ENCODE data around the gene TAF3.

DNA sequence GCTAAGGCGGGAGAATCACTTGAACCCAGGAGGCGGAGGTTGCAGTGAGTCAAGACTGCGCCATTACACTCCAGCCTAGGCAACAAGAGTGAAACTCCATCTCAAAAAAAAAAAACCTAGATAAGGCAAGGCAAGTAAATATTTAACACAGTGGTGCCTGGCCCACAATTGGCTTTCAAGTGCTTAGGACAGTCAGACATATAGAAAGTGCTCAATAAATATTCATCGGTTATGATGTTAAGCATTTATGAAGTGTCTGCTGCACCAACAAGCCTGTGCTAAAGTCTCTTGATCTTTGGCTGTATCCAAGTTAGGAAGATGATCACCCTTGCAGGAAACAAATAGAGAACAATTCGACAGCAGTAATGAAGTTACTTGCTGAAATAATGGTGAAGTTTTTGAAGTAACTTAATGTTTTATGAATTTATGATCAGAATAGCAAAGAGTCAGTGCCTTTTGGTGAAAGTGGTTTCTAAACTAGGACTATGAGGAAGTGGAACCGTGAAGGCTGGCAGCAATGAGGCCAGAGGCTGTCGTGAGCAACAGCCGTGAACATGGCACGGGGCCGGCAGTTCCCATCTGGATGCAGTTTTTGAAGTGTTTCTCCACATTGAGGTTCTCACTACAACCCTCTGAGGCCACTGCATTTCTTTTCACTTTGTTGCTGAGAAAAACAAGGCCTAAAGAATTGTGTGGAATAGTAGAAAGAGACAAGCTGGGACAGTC is 188.1 kb downstream of the TAF3 start:
- no peak for TF ChIP-seq YY1 (IDR thresholded peaks at IDR 0.05; ENCODE audit: insufficient read depth, insufficient read length)
- no peak for TF ChIP-seq ZNF274 (IDR thresholded peaks at IDR 0.05; ENCODE audit: low read depth, low read length)

All from NT2/D1 (cell line).